Activated naive CD4-positive, alpha-beta T cell treated with anti-CD3 and anti-CD28 coated beads, Interleukin-2, amount 10 ng/mL, durations not matched to agents 5 hours and 36 hours (primary cell): ENCODE data around the gene SEMA3E. TPM values are rescaled to one million over a fixed set of nuclear protein-coding genes. Genes with fewer than 3 reads are reported as not detected.

Experiments used
- total RNA-seq, 2 experiments: library from RNA; stranded (reverse); gene quantifications; one replicate each; pipeline ENCODE4 v1.2.3, GENCODE V29; 2021

The SEMA3E gene
- not detected for total RNA-seq

DNA sequence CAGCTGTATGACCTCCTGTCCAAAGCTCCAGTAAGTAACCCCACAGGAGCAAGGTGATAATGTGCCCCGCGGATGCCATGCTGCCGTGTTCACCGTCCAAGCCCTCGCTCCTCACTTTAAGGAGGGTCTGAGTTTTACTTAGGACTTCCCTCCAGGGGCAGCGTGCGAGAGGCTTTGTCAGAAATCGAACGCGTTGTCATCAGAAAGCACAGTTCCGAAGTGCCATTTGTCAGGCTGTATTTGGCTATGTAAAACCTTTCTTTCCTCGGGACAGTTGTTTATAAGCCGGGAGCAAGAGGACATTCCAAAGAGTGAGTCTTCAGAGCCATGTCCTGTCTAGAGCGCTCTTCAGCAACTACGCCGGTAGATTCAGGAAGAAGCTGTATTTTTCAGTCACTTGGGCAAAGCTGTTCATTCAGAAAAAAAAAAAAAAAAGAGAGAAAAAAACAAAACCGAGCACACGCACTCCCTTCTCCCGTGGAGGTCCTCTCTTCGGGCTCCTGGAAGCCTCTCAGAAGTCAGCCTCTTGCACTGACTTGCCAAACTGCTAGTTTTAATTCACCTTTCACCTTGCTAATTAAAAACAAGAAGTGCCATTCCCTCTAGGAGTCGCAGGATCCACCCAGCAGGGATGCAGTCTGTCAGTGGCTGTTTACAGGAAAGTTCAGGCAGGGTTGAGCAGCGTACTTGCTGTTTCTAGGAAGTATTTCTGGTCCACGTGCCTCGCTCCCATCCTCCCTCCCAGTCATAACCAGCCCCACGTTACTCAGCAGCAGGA lies at the start of gene SEMA3E:
SEMA3E (minus strand) TSS at position 676 of the 778 bp plus-strand sequence.

